ENCODE results near the gene ST8SIA6. TPM values are rescaled to one million over a fixed set of nuclear protein-coding genes. Genes with fewer than 3 reads are reported as not detected.

The ST8SIA6 gene
- total RNA-seq, 1 donor from 2014 or later = not detected

DNA sequence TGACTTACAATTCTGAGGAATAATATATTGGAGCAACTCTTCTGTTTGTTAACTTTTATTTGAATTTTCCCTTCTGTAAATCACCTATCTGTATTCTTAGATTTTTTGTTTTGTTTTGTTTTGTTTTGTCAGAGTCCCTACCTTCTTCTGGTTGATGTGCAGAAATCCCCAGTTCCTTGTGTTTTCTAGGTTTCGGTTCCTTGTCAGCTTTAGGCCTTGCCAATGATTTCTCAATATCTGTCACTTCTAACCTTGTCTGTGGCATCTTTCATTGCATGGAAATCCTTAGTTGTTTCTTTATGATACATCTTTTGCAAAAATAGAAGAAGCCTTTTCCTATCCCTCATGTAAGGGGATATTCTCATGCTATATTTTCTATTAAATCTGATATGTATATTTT lies 21.7 kb upstream of the ST8SIA6 start:
- Mint-ChIP-seq H3K4me3 (ENCODE audit: unreplicated experiment) (no peak overlapping the region), H3K36me3 (ENCODE audit: unreplicated experiment) (no peaks in the 10 kb centered on the region), H3K4me1 (ENCODE audit: low read depth, unreplicated experiment) (no peaks in the 10 kb centered on the region), H3K27me3 (ENCODE audit: unreplicated experiment) (peaks cover 7% of the 10 kb centered on the region), H3K9me3 (ENCODE audit: unreplicated experiment) (no peaks in the 10 kb centered on the region), H3K27ac (ENCODE audit: unreplicated experiment) (no peak overlapping the region)
- DNase-seq = no peak
- TF ChIP-seq, protein P1, sequence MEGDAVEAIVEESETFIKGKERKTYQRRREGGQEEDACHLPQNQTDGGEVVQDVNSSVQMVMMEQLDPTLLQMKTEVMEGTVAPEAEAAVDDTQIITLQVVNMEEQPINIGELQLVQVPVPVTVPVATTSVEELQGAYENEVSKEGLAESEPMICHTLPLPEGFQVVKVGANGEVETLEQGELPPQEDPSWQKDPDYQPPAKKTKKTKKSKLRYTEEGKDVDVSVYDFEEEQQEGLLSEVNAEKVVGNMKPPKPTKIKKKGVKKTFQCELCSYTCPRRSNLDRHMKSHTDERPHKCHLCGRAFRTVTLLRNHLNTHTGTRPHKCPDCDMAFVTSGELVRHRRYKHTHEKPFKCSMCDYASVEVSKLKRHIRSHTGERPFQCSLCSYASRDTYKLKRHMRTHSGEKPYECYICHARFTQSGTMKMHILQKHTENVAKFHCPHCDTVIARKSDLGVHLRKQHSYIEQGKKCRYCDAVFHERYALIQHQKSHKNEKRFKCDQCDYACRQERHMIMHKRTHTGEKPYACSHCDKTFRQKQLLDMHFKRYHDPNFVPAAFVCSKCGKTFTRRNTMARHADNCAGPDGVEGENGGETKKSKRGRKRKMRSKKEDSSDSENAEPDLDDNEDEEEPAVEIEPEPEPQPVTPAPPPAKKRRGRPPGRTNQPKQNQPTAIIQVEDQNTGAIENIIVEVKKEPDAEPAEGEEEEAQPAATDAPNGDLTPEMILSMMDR (IDR thresholded peaks at IDR 0.05; ENCODE audit: partially characterized antibody, unreplicated experiment) = no peak

DNA sequence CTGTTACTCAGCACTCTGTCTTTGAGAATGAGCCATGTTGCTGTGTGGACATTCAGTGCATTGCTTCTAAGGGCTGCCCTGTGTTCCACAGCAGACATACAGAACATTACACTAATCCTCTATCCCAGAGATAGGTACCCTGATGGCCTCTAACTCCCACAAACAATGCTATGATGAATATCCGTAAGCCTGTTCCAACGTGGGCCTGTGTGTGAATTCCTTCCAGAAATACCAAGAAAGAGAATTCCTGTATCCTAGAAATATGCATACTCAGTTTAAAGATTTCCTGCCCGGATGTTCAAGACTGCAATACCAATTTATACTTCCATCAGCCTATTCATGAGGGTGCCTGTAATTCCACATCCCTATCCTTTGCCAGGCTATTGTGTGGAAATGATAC lies 21.3 kb upstream of the ST8SIA6 start:
- TF ChIP-seq, protein P1 (IDR thresholded peaks at IDR 0.05; ENCODE audit: partially characterized antibody, unreplicated experiment) = no peak
- no peak for DNase-seq
- Mint-ChIP-seq H3K27ac (ENCODE audit: unreplicated experiment) (no peak overlapping the region), H3K4me3 (ENCODE audit: unreplicated experiment) (no peak overlapping the region), H3K4me1 (ENCODE audit: low read depth, unreplicated experiment) (no peaks in the 10 kb centered on the region), H3K27me3 (ENCODE audit: unreplicated experiment) (peaks cover 7% of the 10 kb centered on the region), H3K36me3 (ENCODE audit: unreplicated experiment) (no peaks in the 10 kb centered on the region), H3K9me3 (ENCODE audit: unreplicated experiment) (no peaks in the 10 kb centered on the region)

DNA sequence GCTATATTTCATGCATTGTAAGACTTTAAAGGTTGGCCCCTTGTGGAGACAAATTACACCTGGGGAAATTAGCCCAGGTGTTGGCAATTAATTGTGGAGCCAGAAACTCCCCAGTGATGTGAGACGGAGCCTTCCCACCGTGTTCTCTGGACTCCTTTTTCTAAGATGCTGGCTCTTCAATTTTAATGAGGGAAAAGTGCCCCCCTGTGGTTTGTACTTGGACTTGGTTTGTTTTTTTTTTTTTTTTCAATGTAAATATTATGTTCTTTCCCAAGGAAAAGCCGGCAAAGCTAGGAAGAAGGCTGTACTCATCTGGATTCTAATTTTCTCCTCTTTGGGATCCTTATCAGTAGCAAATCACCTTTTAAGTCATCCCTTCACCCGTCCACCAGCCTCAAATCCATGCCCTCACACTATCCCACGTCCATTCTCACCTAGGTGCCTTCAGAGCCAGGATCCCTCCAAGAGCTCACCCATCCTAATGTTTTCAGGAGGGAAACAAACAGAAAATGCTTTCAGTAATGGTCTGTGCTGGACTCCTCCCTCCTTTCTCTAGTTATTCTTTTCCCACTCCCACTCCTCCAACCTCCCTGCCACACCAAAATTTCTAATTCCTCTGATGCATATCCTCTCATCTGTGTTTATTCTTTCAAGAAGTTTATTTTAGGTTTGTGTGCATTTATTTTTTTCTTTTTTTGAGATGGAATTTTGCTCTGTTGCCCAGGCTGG lies 20.4 kb upstream of the ST8SIA6 start:
- Mint-ChIP-seq H3K27me3 (ENCODE audit: unreplicated experiment) (peaks cover 7% of the 10 kb centered on the region), H3K36me3 (ENCODE audit: unreplicated experiment) (peaks cover 6% of the 10 kb centered on the region), H3K4me1 (ENCODE audit: low read depth, unreplicated experiment) (no peaks in the 10 kb centered on the region), H3K9me3 (ENCODE audit: unreplicated experiment) (no peaks in the 10 kb centered on the region), H3K4me3 (ENCODE audit: unreplicated experiment) (no peak overlapping the region), H3K27ac (ENCODE audit: unreplicated experiment) (no peak overlapping the region)
- no peak for DNase-seq
- TF ChIP-seq, protein P1 (IDR thresholded peaks at IDR 0.05; ENCODE audit: partially characterized antibody, unreplicated experiment) = no peak

DNA sequence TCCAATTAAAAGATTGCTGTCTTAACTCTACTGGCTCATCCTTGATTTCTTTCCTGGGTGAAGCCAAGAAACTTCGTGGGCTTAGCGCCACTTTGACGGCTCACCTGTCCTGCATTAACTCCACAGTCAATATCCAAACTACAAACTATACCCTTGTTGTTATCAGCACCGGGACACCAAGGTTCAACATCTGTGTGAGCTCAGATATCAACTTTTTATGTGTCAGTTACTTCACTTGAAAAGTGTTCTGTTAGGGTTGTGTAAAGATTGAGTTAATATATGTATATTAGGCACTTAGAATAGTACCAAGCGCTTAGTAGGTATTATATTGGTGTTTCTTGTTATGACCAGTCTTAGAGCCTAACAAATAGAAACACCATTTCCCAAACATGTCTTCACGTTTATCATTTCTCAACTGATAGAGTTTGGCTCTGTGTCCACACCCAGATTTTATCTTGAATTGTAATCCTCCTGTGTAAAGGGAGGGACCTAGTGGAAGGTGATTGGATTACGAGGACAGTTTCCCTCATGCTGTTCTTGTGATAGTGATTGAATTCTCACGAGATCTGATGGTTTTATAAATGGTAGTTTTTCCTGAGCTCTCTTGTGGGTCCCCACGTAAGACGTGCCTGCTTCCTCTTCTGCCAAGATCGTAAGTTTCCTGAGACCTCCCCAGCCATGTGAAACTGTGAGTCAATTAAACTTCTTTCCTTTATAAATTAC lies 19.0 kb upstream of the ST8SIA6 start:
- Mint-ChIP-seq H3K27ac (ENCODE audit: unreplicated experiment) (no peak overlapping the region), H3K36me3 (ENCODE audit: unreplicated experiment) (peaks cover 6% of the 10 kb centered on the region), H3K27me3 (ENCODE audit: unreplicated experiment) (peaks cover 5% of the 10 kb centered on the region), H3K4me1 (ENCODE audit: low read depth, unreplicated experiment) (no peaks in the 10 kb centered on the region), H3K4me3 (ENCODE audit: unreplicated experiment) (no peak overlapping the region), H3K9me3 (ENCODE audit: unreplicated experiment) (no peaks in the 10 kb centered on the region)
- DNase-seq = no peak
- TF ChIP-seq, protein P1 (IDR thresholded peaks at IDR 0.05; ENCODE audit: partially characterized antibody, unreplicated experiment) = no peak

Data from glutamatergic neuron (in vitro differentiated cells).